Activated CD4-positive, alpha-beta T cell treated with anti-CD3 and anti-CD28 coated beads for 24 hours (primary cell): Measurements from ENCODE around the gene FAM110A.
"Not testable (repeated sequence)": the region's sequence is repeated elsewhere in the genome, so short reads cannot be mapped to it uniquely, and the experiment has no call there.

Experiments used
- DNase-seq, 2 donors: peaks; one replicate each; pipeline ENCODE4 v3.0.0-alpha.2; 2020; ENCODE audit warnings: low read depth in 2 of 2

FAM110A gene

GRCh38 chr20:823574-823902 is 10.0 kb upstream of the FAM110A start:
- DNase-seq, result no peak

- DNase-seq, result no peak
Observed at GRCh38 chr20:824490-824889, 9.0 kb upstream of the FAM110A start.

- DNase-seq, result no peak
Observed at GRCh38 chr20:824916-825315, 8.6 kb upstream of the FAM110A start.

- no peak for DNase-seq
Observed at GRCh38 chr20:825710-826421, 7.6 kb upstream of the FAM110A start.

GRCh38 chr20:826695-827323 is 6.7 kb upstream of the FAM110A start:
- DNase-seq, result no peak

GRCh38 chr20:827981-828380 is 5.5 kb upstream of the FAM110A start:
- DNase-seq, result not testable (repeated sequence)

GRCh38 chr20:828987-829386 is 4.5 kb upstream of the FAM110A start:
- DNase-seq, result no peak

- no peak for DNase-seq
Observed at GRCh38 chr20:829551-829950, 4.0 kb upstream of the FAM110A start.

- DNase-seq, result no peak
Observed at GRCh38 chr20:830011-830521, 3.4 kb upstream of the FAM110A start.

- no peak for DNase-seq
Observed at GRCh38 chr20:831251-831650, 2.3 kb upstream of the FAM110A start.

- DNase-seq, result no peak
Observed at GRCh38 chr20:831956-832355, 1.6 kb upstream of the FAM110A start.

- no peak for DNase-seq
Observed at GRCh38 chr20:833121-833449, 430 bp upstream of the FAM110A start.

- DNase-seq, result no peak
Observed at GRCh38 chr20:834151-834746, 734 bp downstream of the FAM110A start.

- no peak for DNase-seq
Observed at GRCh38 chr20:835608-836045, 2.1 kb downstream of the FAM110A start.

GRCh38 chr20:836190-836589 is 2.7 kb downstream of the FAM110A start:
- DNase-seq, result no peak

GRCh38 chr20:839015-839414 is 5.5 kb downstream of the FAM110A start:
- no peak for DNase-seq

- no peak for DNase-seq
Observed at GRCh38 chr20:839626-840025, 6.1 kb downstream of the FAM110A start.

GRCh38 chr20:840503-840857 is 7.0 kb downstream of the FAM110A start:
- no peak for DNase-seq

GRCh38 chr20:840858-841567 is 7.5 kb downstream of the FAM110A start:
- DNase-seq, result no peak

GRCh38 chr20:841568-842546 is 8.3 kb downstream of the FAM110A start:
- DNase-seq, result no peak

- DNase-seq, result no peak
Observed at GRCh38 chr20:842547-842940, 9.0 kb downstream of the FAM110A start.

- DNase-seq, result no peak
Observed at GRCh38 chr20:843912-844311, 10.4 kb downstream of the FAM110A start.
